Kidney (tissue), 14 donors: ENCODE data around the gene OR51E2. TPM values are rescaled to one million over a fixed set of nuclear protein-coding genes. Genes with fewer than 3 reads are reported as not detected.

ENCODE experiments used
- DNase-seq, 5 donors: peaks; one replicate each; pipeline ENCODE4 v3.0.0-alpha.2; 2013 to 2020
- FAIRE-seq: peaks from 2 replicates; lab custom pipeline; 2012; peaks lifted over from hg19 to GRCh38; lab: Jason Lieb, UNC
- H3K27ac ChIP-seq, 2 donors: one replicate each; pipeline ENCODE4 v1.7.0; 2013; ENCODE audit warnings: low read depth in 2 of 2, low read length in 2 of 2, inconsistent platforms in 1 of 2
- H3K27me3 ChIP-seq: one replicate; pipeline ENCODE4 v1.7.1; 2013; ENCODE audit warnings: low read length, inconsistent platforms; ENCODE audit not compliant: control insufficient read depth, insufficient read depth
- H3K36me3 ChIP-seq, 3 donors: one replicate each; pipeline versions ENCODE4 v1.7.0 to v1.7.1; 2013; ENCODE audit warnings: low read length in 3 of 3, control low read depth in 1 of 3, inconsistent platforms in 1 of 3; ENCODE audit not compliant: insufficient read depth in 3 of 3, control insufficient read depth in 2 of 3
- H3K4me1 ChIP-seq, 3 donors: one replicate each; pipeline versions ENCODE4 v1.7.0 to v1.7.1; 2013; ENCODE audit warnings: low read length in 3 of 3, inconsistent platforms in 1 of 3, low read depth in 1 of 3; ENCODE audit not compliant: control insufficient read depth in 2 of 3, insufficient read depth in 2 of 3
- H3K4me3 ChIP-seq, 3 donors: one replicate each; pipeline versions ENCODE4 v1.7.0 to v1.8.1; 2013; ENCODE audit warnings: low read length in 3 of 3, control low read depth in 1 of 3, inconsistent platforms in 1 of 3
- H3K9ac ChIP-seq, 3 donors: one replicate each; pipeline versions ENCODE4 v1.7.0 to v1.7.1; 2013; ENCODE audit warnings: low read length in 3 of 3, control low read depth in 1 of 3, inconsistent platforms in 1 of 3
- H3K9me3 ChIP-seq, 3 donors: one replicate each; pipeline versions ENCODE4 v1.7.0 to v1.7.1; 2013; ENCODE audit warnings: low read length in 3 of 3, control low read depth in 1 of 3, inconsistent platforms in 1 of 3; ENCODE audit not compliant: control insufficient read depth in 2 of 3, insufficient read depth in 1 of 3
- CTCF ChIP-seq: IDR thresholded peaks from 3 replicates; pipeline ENCODE4 v1.5.1; 2012; ENCODE audit warnings: mild to moderate bottlenecking, moderate library complexity, borderline replicate concordance; ENCODE audit not compliant: insufficient read depth; ENCODE audit errors: extremely low read depth
- intact Hi-C: fragments of 100-400 bp; cut with DNase I; formaldehyde crosslinking; loops from one replicate; pipeline ENCODE4 v1.11.1; 2022
- polyA plus RNA-seq: library from polyadenylated mRNA; stranded (reverse); fragments of 350-450 nt; fragmentation: Illumina TruSeq; extraction: RNeasy Lipid Tissue Mini Kit (QIAGEN cat#74804); gene quantifications from one replicate; pipeline ENCODE4 v1.2.3, GENCODE V29; 2014; ENCODE audit warnings: low read depth, low replicate concordance; ENCODE audit not compliant: insufficient read depth
- total RNA-seq: library from RNA; stranded (reverse); fragmentation: NEBNext Ultra II Directional; extraction: Animal tissue kit (Norgen Biotek cat#: 25700); gene quantifications from one replicate; pipeline ENCODE4 v1.2.1, GENCODE V29; 2021
- donor health status: control.
- donor health status: control.
- donor health status: control.
- donor health status: control.
- donor health status: control.
- donor health status: DM: yes; HTN: yes; CAD: no.
- donor health status: Normal renal cell carcinoma (clear cell type).

OR51E2 gene
- total and polyA plus RNA-seq, 2 donors from 2014 or later: 0.95 to 1.2 TPM

GRCh38 chr11:4647766-4648165 lies 49.9 kb downstream of the OR51E2 start:
- intact Hi-C loops: no loop called here
- peak in 2 of 5 donors; percentile 32 to 55 for DNase-seq
- no peak for FAIRE-seq

GRCh38 chr11:4645974-4646373 lies 51.7 kb downstream of the OR51E2 start:
- no peaks in the 10 kb centered on the region for H3K36me3 ChIP-seq
- no peak overlapping the region for H3K27ac ChIP-seq
- no peak for DNase-seq
- no peaks in the 10 kb centered on the region for H3K4me1 ChIP-seq
- FAIRE-seq: no peak
- no peaks in the 10 kb centered on the region for H3K9me3 ChIP-seq
- H3K4me3 ChIP-seq: no peak overlapping the region
- no peaks in the 10 kb centered on the region for H3K27me3 ChIP-seq
- H3K9ac ChIP-seq: no peak overlapping the region
- intact Hi-C loops: no loop called here
- TF ChIP-seq CTCF: no peak

More at GRCh38 chr11:4647766-4648165, 49.9 kb downstream of the OR51E2 start:
- Histone ChIP-seq H3K4me1 (no peaks in the 10 kb centered on the region), H3K27ac (no peak overlapping the region), H3K36me3 (no peaks in the 10 kb centered on the region), H3K4me3 (no peak overlapping the region), H3K9ac (no peak overlapping the region), H3K9me3 (no peaks in the 10 kb centered on the region), H3K27me3 (no peaks in the 10 kb centered on the region)
- no peak for TF ChIP-seq CTCF

- H3K27ac ChIP-seq: no peak overlapping the region
- DNase-seq (no peak), FAIRE-seq (no peak)
- no peak for TF ChIP-seq CTCF
- H3K4me1 ChIP-seq: no peaks in the 10 kb centered on the region
- no peaks in the 10 kb centered on the region for H3K36me3 ChIP-seq
- H3K4me3 ChIP-seq: no peak overlapping the region
- no peaks in the 10 kb centered on the region for H3K27me3 ChIP-seq
- H3K9ac ChIP-seq: no peak overlapping the region
- H3K9me3 ChIP-seq: no peaks in the 10 kb centered on the region
- intact Hi-C loops: no loop called here
These were observed 53.4 kb downstream of the OR51E2 start for GRCh38 chr11:4644233-4644632.

- DNase-seq: no peak
- no peaks in the 10 kb centered on the region for H3K9me3 ChIP-seq
- no peak for FAIRE-seq
- H3K27ac ChIP-seq: no peak within 1 kb of the TSS
- no peaks in the 10 kb centered on the region for H3K4me1 ChIP-seq
- no peak within 1 kb of the TSS for H3K4me3 ChIP-seq
- intact Hi-C loops: no loop called here
- H3K9ac ChIP-seq: no peak within 1 kb of the TSS
- no peaks in the 10 kb centered on the region for H3K27me3 ChIP-seq
- H3K36me3 ChIP-seq: no peaks in the 10 kb centered on the region
- TF ChIP-seq CTCF: no peak
These were observed 54.0 kb downstream of the OR51E2 start, which contains the start of gene OR51E1 for GRCh38 chr11:4643682-4644081. Gene OR51E1 (plus strand): TSS chr11:4643982. CDS start chr11:4652527, 8,545 bp downstream.
